ENCODE measurements around the gene RTN4IP1.
A peak's percentile ranks its signal among the peaks of the same experiment; 100 is the strongest.
"Not testable (repeated sequence)": the region's sequence is repeated elsewhere in the genome, so short reads cannot be mapped to it uniquely, and the experiment has no call there.

The RTN4IP1 gene

GRCh38 chr6:106627760-106628159 is 1.5 kb downstream of the RTN4IP1 start:
- not testable (repeated sequence) for DNase-seq (ENCODE audit: low spot score)

GRCh38 chr6:106626485-106626884 is 2.8 kb downstream of the RTN4IP1 start:
- DNase-seq (ENCODE audit: low spot score), result no peak

GRCh38 chr6:106623039-106623438 is 6.3 kb downstream of the RTN4IP1 start:
- no peak for DNase-seq (ENCODE audit: low spot score)

GRCh38 chr6:106622412-106622811 is 6.9 kb downstream of the RTN4IP1 start:
- DNase-seq (ENCODE audit: low spot score), result no peak

- DNase-seq (ENCODE audit: low spot score), result no peak
Measured at GRCh38 chr6:106620931-106621672, 8.2 kb downstream of the RTN4IP1 start.

GRCh38 chr6:106619223-106619622 is 10.1 kb downstream of the RTN4IP1 start:
- no peak for DNase-seq (ENCODE audit: low spot score)

- no peak for DNase-seq (ENCODE audit: low spot score)
Measured at GRCh38 chr6:106618324-106618723, 11.0 kb downstream of the RTN4IP1 start.

GRCh38 chr6:106617857-106618256 is 11.4 kb downstream of the RTN4IP1 start:
- no peak for DNase-seq (ENCODE audit: low spot score)

GRCh38 chr6:106617302-106617701 is 12.0 kb downstream of the RTN4IP1 start:
- no peak for DNase-seq (ENCODE audit: low spot score)

GRCh38 chr6:106614592-106615257 is 14.6 kb downstream of the RTN4IP1 start:
- no peak for DNase-seq (ENCODE audit: low spot score)

GRCh38 chr6:106614166-106614565 is 15.1 kb downstream of the RTN4IP1 start:
- no peak for DNase-seq (ENCODE audit: low spot score)

GRCh38 chr6:106613590-106613989 is 15.7 kb downstream of the RTN4IP1 start:
- DNase-seq (ENCODE audit: low spot score), result no peak

GRCh38 chr6:106612671-106613416 is 16.5 kb downstream of the RTN4IP1 start:
- no peak for DNase-seq (ENCODE audit: low spot score)

GRCh38 chr6:106611030-106611429 is 18.3 kb downstream of the RTN4IP1 start:
- no peak for DNase-seq (ENCODE audit: low spot score)

GRCh38 chr6:106609699-106610098 is 19.6 kb downstream of the RTN4IP1 start:
- peak; percentile 22 for DNase-seq (ENCODE audit: low spot score)

- peak; percentile 29 for DNase-seq (ENCODE audit: low spot score)
Measured at GRCh38 chr6:106608080-106608668, 21.1 kb downstream of the RTN4IP1 start.

GRCh38 chr6:106600329-106600728 is 29.0 kb downstream of the RTN4IP1 start:
- DNase-seq (ENCODE audit: low spot score), result no peak

GRCh38 chr6:106599440-106599839 is 29.9 kb downstream of the RTN4IP1 start:
- no peak for DNase-seq (ENCODE audit: low spot score)

- DNase-seq (ENCODE audit: low spot score), result no peak
Measured at GRCh38 chr6:106591111-106591825, 38.0 kb downstream of the RTN4IP1 start.

GRCh38 chr6:106588937-106589336 is 40.4 kb downstream of the RTN4IP1 start:
- not testable (repeated sequence) for DNase-seq (ENCODE audit: low spot score)

- no peak for DNase-seq (ENCODE audit: low spot score)
Measured at GRCh38 chr6:106586815-106587415, 42.4 kb downstream of the RTN4IP1 start.

Data from Ammon's horn (tissue), 1 donor.